Measurements from ENCODE around the gene CLDN24. TPM values are rescaled to one million over a fixed set of nuclear protein-coding genes. Genes with fewer than 3 reads are reported as not detected.

The CLDN24 gene
- total RNA-seq, 4 donors from 2014 or later: not detected

DNA sequence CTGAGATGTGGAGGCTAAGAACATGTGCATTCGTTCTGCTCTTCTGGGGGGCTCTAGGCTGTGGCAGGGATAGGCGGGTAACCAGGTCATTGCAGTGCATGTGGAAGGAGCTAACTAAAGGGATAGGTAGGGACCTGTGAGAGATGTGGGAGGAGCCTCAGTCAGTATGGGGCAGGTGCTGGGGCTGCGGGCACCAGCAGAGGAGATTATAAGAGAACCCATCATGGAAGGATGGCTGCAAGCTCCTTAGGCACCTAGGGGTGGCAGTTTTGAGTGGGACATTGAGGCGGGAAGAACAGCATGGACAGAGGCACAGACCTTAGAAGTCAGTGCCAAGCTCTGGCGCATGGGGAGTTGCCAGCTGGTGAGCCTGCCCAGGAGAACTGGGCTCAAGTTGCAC, 9.4 kb downstream of the CLDN24 start:
- Histone ChIP-seq H3K27ac (no peak overlapping the region), H3K4me3 (no peak overlapping the region), H3K4me1 (no peaks in the 10 kb centered on the region), H3K36me3 (peaks cover 0 to 45% of the 10 kb centered on the region in 2 donors), H3K27me3 (no peaks in the 10 kb centered on the region), H3K9me3 (no peaks in the 10 kb centered on the region)
- 71 to 84% methylated on average over 2 of the region's 5 CpGs for WGBS, 2 donors (ENCODE audit: low coverage in 1 of 2)
- no peak for TF ChIP-seq CTCF (IDR thresholded peaks at IDR 0.05)
- no peak for TF ChIP-seq POLR2A (IDR thresholded peaks at IDR 0.05)
- no peak for TF ChIP-seq POLR2AphosphoS5 (IDR thresholded peaks at IDR 0.05)
- no peak for TF ChIP-seq EP300 (IDR thresholded peaks at IDR 0.05)
- ATAC-seq: no peak

- Histone ChIP-seq H3K9me3 (no peaks in the 10 kb centered on the region), H3K4me1 (no peaks in the 10 kb centered on the region), H3K27me3 (no peaks in the 10 kb centered on the region), H3K4me3 (no peak overlapping the region), H3K36me3 (peaks cover 0 to 15% of the 10 kb centered on the region in 2 donors), H3K27ac (no peak overlapping the region)
- WGBS, 2 donors (ENCODE audit: low coverage in 1 of 2): 61 to 83% methylated on average over 2 of the region's 3 CpGs
- no peak for ATAC-seq
- no peak for TF ChIP-seq CTCF (IDR thresholded peaks at IDR 0.05)
- no peak for TF ChIP-seq POLR2AphosphoS5 (IDR thresholded peaks at IDR 0.05)
- TF ChIP-seq POLR2A (IDR thresholded peaks at IDR 0.05): no peak
- TF ChIP-seq EP300 (IDR thresholded peaks at IDR 0.05): no peak
Observed at GRCh38 chr4:183306811-183307210, 15.4 kb downstream of the CLDN24 start.

- peaks cover 0 to 10% (median 0%) of the 10 kb centered on the region in 3 donors for H3K4me1 ChIP-seq
- TF ChIP-seq POLR2A (IDR thresholded peaks at IDR 0.05): no peak
- no peak for TF ChIP-seq EP300 (IDR thresholded peaks at IDR 0.05)
- no peak for TF ChIP-seq CTCF (IDR thresholded peaks at IDR 0.05)
- TF ChIP-seq POLR2AphosphoS5 (IDR thresholded peaks at IDR 0.05): no peak
- H3K9me3 ChIP-seq: no peaks in the 10 kb centered on the region
- H3K36me3 ChIP-seq: peaks cover 0 to 19% of the 10 kb centered on the region in 2 donors
- no peak for ATAC-seq
- H3K4me3 ChIP-seq: no peak overlapping the region
- H3K27me3 ChIP-seq: no peaks in the 10 kb centered on the region
- no peak overlapping the region for H3K27ac ChIP-seq
- WGBS, 2 donors (ENCODE audit: low coverage in 1 of 2): 92 to 100% methylated on average over 2 of the region's 2 CpGs
Observed at GRCh38 chr4:183304538-183304937, 17.7 kb downstream of the CLDN24 start.

- Histone ChIP-seq H3K9me3 (no peaks in the 10 kb centered on the region), H3K27me3 (no peaks in the 10 kb centered on the region), H3K36me3 (peaks cover 0 to 22% of the 10 kb centered on the region in 2 donors), H3K4me3 (no peak overlapping the region), H3K27ac (no peak overlapping the region), H3K4me1 (peaks cover 0 to 10% (median 0%) of the 10 kb centered on the region in 3 donors)
- 96 to 100% methylated on average over 2 to 4 of the region's 4 CpGs for WGBS, 2 donors (ENCODE audit: low coverage in 1 of 2)
- ATAC-seq: no peak
- TF ChIP-seq EP300 (IDR thresholded peaks at IDR 0.05): no peak
- TF ChIP-seq CTCF (IDR thresholded peaks at IDR 0.05): no peak
- no peak for TF ChIP-seq POLR2A (IDR thresholded peaks at IDR 0.05)
- no peak for TF ChIP-seq POLR2AphosphoS5 (IDR thresholded peaks at IDR 0.05)
Observed at GRCh38 chr4:183304067-183304466, 18.2 kb downstream of the CLDN24 start.

GRCh38 chr4:183303301-183303700, 18.9 kb downstream of the CLDN24 start:
- no peak overlapping the region for H3K4me3 ChIP-seq
- WGBS, 2 donors (ENCODE audit: low coverage in 1 of 2): 94 to 98% methylated on average over 4 of the region's 4 CpGs
- H3K27me3 ChIP-seq: no peaks in the 10 kb centered on the region
- peaks cover 0 to 10% (median 0%) of the 10 kb centered on the region in 3 donors for H3K4me1 ChIP-seq
- H3K9me3 ChIP-seq: no peaks in the 10 kb centered on the region
- H3K27ac ChIP-seq: no peak overlapping the region
- peaks cover 0 to 30% of the 10 kb centered on the region in 2 donors for H3K36me3 ChIP-seq
- TF ChIP-seq POLR2A (IDR thresholded peaks at IDR 0.05) (no peak), POLR2AphosphoS5 (IDR thresholded peaks at IDR 0.05) (no peak), EP300 (IDR thresholded peaks at IDR 0.05) (no peak), CTCF (IDR thresholded peaks at IDR 0.05) (no peak)
- ATAC-seq: no peak
